ENCODE results near the gene KIRREL3.

DNA sequence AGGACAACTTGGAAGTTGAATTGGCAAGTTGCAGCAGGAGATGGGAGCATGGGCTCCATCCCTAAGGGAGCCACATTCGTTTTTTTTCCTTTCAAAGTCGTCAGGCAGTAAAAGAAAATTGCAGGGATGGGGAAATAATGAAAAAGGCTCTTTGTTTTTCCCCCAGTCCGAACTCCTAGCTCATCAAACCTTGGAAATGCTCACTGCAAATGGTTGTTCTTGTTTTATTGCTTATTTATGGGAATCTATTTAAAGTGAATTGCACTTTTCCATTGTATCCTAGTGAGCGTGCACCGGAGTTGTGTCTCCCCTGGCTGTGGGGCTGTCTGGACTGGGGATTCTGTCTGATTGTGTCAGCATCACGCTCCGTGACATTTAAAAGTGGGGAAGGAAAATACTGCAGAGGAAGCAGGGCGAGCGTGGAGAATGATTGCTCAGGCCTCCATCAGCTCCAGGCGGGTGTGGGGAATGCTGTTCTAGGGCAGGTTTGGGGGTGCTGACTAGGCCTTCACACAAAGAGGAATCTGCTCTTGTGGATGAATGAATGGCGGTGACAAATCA, 306.4 kb downstream of the KIRREL3 start:
- TF ChIP-seq EP300 (IDR thresholded peaks at IDR 0.05; ENCODE audit: low read length) (no peak), WHSC1 (IDR thresholded peaks at IDR 0.05; ENCODE audit: low read length) (no peak), ZNF24 (IDR thresholded peaks at IDR 0.05) (no peak), BCL6 (CRISPR knock-in tag; IDR thresholded peaks at IDR 0.05) (no peak), POLR2AphosphoS2 (IDR thresholded peaks at IDR 0.05; ENCODE audit: low read length) (no peak), BMI1 (IDR thresholded peaks at IDR 0.05; ENCODE audit: low read length) (no peak), FOS (IDR thresholded peaks at IDR 0.05; ENCODE audit: extremely low read depth, insufficient read length) (no peak), ZNF696 (CRISPR knock-in tag; conservative IDR thresholded peaks at IDR 0.05) (no peak), MAFK (IDR thresholded peaks at IDR 0.05; ENCODE audit: low read length) (no peak)
- TF ChIP-seq, protein P1, sequence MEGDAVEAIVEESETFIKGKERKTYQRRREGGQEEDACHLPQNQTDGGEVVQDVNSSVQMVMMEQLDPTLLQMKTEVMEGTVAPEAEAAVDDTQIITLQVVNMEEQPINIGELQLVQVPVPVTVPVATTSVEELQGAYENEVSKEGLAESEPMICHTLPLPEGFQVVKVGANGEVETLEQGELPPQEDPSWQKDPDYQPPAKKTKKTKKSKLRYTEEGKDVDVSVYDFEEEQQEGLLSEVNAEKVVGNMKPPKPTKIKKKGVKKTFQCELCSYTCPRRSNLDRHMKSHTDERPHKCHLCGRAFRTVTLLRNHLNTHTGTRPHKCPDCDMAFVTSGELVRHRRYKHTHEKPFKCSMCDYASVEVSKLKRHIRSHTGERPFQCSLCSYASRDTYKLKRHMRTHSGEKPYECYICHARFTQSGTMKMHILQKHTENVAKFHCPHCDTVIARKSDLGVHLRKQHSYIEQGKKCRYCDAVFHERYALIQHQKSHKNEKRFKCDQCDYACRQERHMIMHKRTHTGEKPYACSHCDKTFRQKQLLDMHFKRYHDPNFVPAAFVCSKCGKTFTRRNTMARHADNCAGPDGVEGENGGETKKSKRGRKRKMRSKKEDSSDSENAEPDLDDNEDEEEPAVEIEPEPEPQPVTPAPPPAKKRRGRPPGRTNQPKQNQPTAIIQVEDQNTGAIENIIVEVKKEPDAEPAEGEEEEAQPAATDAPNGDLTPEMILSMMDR (IDR thresholded peaks at IDR 0.05 in 2 of 3, conservative IDR thresholded peaks at IDR 0.05 in 1 of 3; ENCODE audit: insufficient read depth in 2 of 3, low read depth in 1 of 3, low read length in 3 of 3) = no peak
- TF ChIP-seq, protein P2, sequence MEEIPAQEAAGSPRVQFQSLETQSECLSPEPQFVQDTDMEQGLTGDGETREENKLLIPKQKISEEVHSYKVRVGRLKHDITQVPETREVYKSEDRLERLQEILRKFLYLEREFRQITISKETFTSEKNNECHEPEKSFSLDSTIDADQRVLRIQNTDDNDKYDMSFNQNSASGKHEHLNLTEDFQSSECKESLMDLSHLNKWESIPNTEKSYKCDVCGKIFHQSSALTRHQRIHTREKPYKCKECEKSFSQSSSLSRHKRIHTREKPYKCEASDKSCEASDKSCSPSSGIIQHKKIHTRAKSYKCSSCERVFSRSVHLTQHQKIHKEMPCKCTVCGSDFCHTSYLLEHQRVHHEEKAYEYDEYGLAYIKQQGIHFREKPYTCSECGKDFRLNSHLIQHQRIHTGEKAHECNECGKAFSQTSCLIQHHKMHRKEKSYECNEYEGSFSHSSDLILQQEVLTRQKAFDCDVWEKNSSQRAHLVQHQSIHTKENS (CRISPR knock-in tag; IDR thresholded peaks at IDR 0.05) = no peak
- TF ChIP-seq, protein P3, sequence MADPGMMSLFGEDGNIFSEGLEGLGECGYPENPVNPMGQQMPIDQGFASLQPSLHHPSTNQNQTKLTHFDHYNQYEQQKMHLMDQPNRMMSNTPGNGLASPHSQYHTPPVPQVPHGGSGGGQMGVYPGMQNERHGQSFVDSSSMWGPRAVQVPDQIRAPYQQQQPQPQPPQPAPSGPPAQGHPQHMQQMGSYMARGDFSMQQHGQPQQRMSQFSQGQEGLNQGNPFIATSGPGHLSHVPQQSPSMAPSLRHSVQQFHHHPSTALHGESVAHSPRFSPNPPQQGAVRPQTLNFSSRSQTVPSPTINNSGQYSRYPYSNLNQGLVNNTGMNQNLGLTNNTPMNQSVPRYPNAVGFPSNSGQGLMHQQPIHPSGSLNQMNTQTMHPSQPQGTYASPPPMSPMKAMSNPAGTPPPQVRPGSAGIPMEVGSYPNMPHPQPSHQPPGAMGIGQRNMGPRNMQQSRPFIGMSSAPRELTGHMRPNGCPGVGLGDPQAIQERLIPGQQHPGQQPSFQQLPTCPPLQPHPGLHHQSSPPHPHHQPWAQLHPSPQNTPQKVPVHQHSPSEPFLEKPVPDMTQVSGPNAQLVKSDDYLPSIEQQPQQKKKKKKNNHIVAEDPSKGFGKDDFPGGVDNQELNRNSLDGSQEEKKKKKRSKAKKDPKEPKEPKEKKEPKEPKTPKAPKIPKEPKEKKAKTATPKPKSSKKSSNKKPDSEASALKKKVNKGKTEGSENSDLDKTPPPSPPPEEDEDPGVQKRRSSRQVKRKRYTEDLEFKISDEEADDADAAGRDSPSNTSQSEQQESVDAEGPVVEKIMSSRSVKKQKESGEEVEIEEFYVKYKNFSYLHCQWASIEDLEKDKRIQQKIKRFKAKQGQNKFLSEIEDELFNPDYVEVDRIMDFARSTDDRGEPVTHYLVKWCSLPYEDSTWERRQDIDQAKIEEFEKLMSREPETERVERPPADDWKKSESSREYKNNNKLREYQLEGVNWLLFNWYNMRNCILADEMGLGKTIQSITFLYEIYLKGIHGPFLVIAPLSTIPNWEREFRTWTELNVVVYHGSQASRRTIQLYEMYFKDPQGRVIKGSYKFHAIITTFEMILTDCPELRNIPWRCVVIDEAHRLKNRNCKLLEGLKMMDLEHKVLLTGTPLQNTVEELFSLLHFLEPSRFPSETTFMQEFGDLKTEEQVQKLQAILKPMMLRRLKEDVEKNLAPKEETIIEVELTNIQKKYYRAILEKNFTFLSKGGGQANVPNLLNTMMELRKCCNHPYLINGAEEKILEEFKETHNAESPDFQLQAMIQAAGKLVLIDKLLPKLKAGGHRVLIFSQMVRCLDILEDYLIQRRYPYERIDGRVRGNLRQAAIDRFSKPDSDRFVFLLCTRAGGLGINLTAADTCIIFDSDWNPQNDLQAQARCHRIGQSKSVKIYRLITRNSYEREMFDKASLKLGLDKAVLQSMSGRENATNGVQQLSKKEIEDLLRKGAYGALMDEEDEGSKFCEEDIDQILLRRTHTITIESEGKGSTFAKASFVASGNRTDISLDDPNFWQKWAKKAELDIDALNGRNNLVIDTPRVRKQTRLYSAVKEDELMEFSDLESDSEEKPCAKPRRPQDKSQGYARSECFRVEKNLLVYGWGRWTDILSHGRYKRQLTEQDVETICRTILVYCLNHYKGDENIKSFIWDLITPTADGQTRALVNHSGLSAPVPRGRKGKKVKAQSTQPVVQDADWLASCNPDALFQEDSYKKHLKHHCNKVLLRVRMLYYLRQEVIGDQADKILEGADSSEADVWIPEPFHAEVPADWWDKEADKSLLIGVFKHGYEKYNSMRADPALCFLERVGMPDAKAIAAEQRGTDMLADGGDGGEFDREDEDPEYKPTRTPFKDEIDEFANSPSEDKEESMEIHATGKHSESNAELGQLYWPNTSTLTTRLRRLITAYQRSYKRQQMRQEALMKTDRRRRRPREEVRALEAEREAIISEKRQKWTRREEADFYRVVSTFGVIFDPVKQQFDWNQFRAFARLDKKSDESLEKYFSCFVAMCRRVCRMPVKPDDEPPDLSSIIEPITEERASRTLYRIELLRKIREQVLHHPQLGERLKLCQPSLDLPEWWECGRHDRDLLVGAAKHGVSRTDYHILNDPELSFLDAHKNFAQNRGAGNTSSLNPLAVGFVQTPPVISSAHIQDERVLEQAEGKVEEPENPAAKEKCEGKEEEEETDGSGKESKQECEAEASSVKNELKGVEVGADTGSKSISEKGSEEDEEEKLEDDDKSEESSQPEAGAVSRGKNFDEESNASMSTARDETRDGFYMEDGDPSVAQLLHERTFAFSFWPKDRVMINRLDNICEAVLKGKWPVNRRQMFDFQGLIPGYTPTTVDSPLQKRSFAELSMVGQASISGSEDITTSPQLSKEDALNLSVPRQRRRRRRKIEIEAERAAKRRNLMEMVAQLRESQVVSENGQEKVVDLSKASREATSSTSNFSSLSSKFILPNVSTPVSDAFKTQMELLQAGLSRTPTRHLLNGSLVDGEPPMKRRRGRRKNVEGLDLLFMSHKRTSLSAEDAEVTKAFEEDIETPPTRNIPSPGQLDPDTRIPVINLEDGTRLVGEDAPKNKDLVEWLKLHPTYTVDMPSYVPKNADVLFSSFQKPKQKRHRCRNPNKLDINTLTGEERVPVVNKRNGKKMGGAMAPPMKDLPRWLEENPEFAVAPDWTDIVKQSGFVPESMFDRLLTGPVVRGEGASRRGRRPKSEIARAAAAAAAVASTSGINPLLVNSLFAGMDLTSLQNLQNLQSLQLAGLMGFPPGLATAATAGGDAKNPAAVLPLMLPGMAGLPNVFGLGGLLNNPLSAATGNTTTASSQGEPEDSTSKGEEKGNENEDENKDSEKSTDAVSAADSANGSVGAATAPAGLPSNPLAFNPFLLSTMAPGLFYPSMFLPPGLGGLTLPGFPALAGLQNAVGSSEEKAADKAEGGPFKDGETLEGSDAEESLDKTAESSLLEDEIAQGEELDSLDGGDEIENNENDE (IDR thresholded peaks at IDR 0.05; ENCODE audit: low read depth, low read length) = no peak

Measured in K562 (cell line).